ENCODE results near the gene TCF23.
"Not testable (repeated sequence)": the region's sequence is repeated elsewhere in the genome, so short reads cannot be mapped to it uniquely, and the experiment has no call there.

Gene TCF23

DNA sequence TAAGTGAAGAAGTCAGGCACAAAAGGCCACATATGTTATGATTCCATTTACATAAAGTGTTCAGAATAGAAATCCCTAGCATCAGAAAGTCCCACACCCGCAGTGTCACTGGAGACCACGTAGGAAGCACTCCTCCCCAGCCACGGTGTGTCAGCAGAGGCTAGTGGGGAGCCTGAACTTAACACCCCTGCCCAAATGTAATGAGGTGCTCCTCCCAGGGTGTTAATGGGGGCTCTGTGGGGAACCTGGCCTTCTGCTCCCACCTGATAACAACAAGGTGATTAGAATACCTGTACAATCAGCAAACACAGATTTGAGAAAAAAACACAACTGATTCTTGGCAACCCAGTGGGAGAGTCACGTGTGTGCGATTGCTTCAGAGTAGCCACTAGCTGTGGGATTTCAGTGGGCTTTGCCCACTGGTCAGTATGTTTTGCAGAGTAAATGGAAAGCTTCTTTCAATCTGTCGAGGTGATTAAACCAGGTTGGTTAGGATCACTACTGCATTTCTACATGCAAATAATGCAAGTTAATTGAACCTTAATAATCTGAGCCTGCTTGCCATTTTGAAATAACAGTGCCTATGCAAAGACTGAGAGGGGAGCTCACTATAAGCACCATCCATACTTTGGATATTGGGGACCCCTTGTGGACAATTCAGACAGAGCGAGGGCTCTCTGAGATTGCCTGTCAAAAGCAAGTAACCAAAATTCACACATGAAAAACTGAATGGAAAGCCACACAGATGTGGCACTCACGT, 42.4 kb downstream of the TCF23 start:
- no peak for DNase-seq

DNA sequence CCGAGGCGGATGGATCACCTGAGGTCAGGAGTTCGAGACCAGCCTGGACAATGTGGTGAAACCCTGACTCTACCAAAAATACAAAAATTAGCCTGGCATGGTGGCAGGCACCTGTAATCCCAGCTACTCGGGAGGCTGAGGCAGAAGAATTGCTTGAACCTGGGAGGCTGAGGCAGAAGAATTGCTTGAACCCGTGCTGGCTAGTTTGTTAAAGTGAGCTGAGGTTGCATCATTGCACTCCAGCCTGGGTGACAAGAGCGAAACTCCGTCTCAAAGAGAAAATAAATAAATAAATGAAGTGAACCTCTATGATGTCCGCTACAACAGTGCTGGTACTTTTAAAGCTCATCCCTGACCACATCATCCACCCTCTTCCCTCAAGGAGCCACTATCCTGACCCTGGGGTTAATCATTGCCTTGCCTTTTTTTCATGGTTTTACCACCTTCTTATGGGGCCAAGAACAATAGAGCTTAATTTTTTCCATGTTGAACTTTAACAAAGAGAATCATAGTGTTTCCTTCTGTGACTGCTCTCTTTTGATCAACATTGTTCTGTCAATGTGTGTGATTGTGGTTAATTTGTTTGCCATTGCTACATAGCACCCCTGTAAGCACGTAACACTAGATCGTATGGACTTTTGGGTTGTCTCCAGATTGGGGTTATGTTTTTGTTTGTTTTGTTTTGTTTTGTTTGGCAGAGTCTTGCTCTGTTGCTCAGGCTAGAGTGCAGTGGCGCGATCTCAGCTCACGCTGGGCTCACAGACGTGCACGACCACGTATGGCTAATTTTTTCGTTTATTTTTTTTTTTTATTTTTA, 45.9 kb downstream of the TCF23 start:
- no peak for DNase-seq

DNA sequence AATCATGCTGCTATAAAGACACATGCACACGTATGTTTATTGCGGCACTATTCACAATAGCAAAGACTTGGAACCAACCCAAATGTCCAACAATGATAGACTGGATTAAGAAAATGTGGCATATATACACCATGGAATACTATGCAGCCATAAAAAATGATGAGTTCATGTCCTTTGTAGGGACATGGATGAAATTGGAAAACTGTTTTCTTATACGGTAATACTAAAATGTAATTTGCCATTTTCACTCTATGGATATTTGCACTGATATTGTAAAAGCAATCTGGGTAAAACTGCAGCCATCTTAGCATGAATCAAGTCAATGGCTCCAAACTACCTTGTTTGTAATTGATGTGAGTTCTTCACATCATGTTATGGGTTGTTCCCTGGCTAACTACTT, 47.0 kb downstream of the TCF23 start:
- not testable (repeated sequence) for DNase-seq

DNA sequence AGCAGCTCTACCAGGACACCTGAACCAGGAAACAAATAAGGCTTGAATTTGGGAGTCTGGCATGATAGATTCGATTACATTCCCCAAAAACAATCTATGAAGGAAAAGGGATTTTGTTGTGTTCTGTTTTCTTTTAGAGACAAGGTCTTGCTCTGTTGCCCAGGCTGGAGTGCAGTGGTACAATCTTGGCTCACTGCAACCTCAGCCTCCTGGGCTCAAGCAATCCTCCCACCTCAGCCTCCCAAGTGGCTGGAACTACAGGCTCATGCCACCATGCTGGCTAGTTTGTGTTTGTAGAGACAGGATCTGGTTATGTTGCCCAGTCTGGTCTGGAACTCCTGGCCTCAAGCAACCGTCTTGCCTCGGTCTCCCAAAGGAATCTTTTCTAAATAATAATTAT, 49.3 kb downstream of the TCF23 start:
- DNase-seq = not testable (repeated sequence)

DNA sequence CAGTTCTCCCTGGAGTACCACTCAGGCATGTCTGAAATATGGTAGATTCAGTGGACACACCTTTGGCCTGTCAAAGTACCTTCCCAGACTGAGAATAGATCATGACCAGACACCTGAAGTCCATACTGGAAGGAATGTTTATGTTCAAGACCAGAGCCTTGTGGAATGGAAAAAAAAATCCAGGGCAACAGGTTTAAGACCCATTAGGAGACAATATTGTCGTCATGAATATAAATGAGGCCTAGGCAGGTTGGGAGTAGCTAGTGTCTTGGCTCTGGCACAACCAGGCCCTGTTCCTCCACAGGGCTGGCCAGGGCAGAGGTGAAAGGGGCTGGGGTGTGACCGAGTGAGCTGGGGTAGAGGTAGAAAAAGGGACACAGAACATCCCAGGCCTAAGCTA, 49.8 kb downstream of the TCF23 start:
- no peak for DNase-seq

DNA sequence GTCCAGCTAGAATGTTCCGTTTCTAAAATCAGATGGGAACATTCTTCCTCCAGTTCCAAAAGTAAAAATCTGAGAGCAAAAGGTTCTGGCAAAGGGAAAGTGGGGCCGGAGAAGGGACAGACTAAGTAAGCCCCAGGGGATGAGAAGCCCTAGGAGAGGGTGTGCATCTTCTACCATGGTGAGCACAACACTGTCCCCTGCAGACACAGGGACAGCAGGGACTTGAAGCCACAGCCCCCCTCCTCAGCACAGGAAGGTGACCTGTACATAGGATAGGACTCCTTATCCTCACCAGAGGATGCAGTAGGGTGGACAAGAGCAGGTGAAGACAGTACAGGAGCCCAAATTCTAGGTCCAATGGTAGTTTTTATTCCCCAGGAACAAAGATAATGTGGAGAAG, 50.4 kb downstream of the TCF23 start:
- DNase-seq = no peak

DNA sequence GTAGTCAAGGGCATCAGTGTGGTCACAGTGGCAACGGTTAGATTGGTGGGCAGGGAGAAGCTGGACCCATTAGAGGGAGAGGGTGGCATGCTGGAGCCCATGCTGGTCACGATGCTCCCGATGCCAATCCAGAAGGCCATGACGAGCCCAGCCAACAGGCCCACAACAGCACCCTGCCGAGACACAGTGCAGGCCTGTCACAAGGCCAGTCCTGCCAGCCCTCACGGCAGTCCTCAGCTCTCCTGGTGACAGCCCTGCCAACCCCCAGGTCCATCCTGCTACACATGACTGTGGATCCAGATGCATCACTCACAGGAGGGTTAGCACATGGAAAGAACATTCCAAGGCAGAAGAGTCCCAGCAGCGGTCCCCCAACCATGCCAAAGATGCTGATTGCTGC, 52.9 kb downstream of the TCF23 start:
- DNase-seq = no peak

DNA sequence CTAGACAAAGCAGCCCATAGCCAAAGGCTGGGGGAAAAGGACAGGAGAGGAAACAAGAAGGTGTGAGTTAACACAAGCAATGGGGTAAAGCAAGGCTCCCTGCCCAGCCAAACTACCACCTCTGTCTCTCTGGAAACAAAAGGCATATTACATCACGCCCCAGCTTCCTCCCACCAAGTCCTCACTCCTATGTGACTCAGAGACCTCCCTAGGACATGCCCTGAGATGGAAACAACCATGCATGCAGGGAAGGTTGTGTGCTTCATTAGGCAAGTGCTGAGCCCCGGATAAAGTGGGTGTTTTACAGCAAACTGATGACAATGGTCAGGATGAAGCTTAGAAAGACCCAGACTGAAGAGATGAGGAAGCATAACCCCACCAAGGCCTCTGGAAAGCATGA, 54.0 kb downstream of the TCF23 start:
- DNase-seq = no peak

DNA sequence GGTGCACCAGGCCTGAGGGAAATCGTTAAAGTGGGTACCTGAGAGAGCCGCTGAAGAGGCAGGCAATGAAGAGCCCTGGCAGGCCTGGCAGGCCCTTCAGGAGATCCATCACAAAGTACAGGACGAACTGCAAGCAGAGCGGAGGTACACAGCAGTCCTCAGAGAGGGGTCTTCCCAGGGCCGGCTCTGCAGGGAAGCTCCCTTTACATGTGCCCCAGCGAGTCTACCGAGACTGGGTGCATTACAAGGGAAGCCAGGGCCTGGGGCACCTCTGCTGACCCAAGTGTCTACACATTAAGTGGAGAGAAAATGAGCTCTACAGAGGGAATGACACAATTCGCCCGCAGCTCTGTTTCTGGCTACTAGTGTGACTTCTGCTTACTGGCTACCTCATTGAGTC, 54.9 kb downstream of the TCF23 start:
- no peak for DNase-seq

DNA sequence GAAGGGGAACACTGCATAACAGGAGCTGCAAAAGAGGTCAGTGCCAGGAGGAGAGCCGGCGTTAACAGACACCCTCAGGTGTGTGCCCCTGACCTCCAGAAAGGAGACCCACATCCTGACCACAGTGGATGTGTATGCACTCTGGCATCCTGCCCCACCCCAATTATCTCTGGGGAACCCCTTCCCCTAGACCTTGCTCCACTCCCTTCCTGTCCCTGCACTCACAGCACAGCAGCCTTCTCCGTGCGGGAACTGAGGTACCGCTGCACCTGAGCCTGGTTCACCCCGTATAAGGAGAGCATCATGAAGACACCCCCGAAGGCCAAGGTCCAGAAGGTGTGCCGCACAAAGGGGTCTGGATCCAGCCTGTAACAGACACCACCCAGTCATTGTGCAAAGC, 55.8 kb downstream of the TCF23 start:
- DNase-seq = no peak

DNA sequence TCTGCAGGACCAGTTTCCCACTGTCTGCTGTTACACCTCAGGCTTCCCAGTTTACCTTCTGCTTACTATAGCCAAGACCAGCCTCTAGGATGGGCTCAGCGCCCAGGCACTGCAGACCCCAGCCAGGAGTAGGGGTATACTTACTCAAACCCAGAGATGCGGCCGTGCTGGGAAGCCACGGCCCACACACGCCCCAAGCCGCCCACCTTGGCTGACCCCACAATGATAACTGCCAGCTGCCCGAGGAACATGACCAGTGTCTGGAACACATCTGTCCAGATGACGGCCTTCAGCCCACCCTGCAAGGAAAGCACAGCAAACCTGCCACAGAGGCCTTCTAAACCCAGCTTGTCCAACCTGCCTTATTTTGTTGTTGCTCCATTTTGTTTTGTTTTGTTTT, 56.4 kb downstream of the TCF23 start:
- DNase-seq = no peak

DNA sequence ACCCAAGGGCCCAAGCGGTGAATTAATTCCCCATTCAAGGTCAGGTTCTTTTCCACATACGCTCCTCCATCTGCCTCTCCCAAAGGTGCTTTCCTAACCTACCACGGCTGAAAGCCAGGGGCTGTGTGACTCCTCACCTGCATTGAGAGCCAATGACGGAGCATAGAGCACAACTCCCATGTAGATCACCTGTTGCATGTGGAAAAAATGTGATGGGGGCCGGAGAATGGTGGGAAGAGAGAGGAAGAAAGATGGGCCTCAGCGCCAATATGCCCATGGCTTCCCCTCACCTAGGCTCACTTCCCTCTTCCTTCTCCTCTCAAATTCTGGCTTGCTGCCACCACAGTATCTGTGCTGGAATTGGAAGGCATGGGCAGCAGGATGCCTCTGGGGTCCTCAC, 57.5 kb downstream of the TCF23 start:
- DNase-seq = no peak

Measured in activated CD4-positive, alpha-beta T cell treated with anti-CD3 and anti-CD28 coated beads for 1 hour (primary cell).